Measurements from ENCODE around the gene RAB6A.
"Not testable (repeated sequence)": the region's sequence is repeated elsewhere in the genome, so short reads cannot be mapped to it uniquely, and the experiment has no call there.

The RAB6A gene

GRCh38 chr11:73760679-73761402, at the start of gene RAB6A:
TSS of gene RAB6A (minus strand) at chr11:73761074. CDS start at chr11:73760635, 439 bp downstream.
- peak; percentile 95 for DNase-seq

- DNase-seq = no peak
Observed at GRCh38 chr11:73810637-73811036, 49.8 kb upstream of the RAB6A start.

- no peak for DNase-seq
Observed at GRCh38 chr11:73808052-73808451, 47.2 kb upstream of the RAB6A start.

- no peak for DNase-seq
Observed at GRCh38 chr11:73804712-73805111, 43.8 kb upstream of the RAB6A start.

GRCh38 chr11:73801136-73801535, 40.3 kb upstream of the RAB6A start:
- no peak for DNase-seq

GRCh38 chr11:73800276-73800806, 39.5 kb upstream of the RAB6A start:
- DNase-seq = no peak

- no peak for DNase-seq
Observed at GRCh38 chr11:73797457-73797856, 36.6 kb upstream of the RAB6A start.

DNA sequence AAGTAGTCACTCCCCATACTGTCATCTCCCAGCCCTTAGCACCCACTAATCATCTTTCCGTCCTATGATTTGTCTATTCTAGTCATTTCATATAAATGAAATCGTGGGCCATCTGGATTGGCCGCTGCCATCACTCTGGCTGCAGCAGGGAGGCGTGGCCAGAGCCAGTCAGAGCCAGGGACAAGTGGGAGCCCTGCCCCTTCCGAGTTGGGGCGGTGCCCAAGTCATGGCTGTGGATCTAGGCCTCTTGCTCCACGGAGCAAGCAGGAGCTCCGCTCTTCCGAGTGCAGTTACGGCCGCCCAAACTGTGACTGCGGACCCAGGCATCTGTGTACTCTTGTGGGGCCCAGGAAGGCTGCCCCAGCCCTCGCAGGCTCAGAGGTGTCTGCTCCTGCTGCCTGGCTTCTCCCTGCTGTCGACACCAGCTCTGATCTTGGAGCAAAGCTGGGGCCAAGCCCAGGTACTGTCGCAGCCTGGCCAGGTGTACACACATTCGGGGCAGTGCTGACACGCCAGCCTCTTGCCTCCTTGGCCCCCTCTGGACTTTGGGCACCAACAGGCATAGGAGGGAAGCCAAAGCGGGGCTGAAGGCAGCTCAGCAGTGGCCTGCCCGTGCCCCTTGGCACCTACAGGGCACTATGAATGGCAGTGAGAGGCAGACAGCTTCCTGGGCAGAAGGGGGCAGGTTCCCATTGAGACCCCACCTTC, 35.2 kb upstream of the RAB6A start:
- DNase-seq = no peak

GRCh38 chr11:73792584-73792983, 31.7 kb upstream of the RAB6A start:
- no peak for DNase-seq

DNA sequence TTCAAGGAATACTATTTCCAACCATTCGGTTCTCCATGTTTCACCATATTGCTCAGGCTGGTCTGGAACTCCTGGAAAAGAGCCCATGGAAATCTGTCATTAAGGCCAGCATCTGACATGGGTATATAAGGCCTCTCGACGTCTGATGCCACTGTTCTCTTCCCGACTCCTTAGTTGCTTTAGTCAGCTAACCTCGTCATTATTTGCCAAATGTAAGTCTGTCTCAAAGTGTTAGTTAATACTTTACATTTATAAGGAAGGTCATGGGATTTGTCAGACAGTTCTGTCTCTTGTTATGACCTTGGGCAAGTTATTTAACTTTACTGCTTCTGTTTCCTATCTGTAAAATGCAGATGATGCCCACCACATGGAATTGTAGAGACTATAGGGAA, 28.4 kb upstream of the RAB6A start:
- no peak for DNase-seq

DNA sequence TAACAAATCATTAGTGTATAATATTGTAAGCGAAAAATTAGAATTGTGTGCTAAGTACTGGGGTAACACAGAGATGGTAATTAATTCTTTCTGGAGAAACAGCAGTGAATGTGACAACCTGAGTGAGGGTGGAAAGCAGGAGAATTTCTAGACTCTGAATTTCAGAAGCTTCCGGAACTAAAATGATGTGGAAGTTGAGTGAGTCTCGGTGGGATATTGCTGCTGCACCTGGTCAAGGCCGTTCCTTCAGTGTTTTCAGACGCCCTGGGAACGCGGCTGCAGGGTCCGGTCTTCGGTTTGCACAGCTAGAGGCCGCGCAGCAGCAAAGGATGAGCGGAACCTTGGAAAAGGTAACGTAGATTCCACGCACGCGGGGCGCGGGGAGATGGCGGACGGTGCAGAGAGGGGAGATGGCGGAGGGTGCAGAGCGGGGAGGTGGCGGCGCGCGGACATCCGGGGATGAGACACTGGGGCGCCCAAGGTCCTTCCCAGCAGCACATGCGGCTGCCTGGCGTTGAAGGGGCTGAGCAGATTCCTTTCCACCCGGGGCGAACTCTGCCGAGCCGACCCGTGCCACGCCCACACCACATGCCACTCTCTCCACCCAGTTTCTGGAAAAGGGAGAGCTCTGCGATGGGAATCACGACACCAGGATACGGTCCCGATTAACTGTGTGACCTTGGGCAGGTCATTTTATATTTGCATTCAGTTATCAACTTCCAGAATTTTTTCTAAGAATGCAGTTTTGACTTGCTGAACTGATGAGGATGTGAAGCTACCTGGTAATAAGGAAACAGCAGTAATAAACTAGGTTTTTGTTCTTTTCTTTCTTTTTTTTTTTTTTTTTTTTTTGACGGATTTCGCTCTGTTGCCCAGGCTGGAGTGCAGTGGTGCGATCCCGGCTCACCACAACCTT, 27.0 kb upstream of the RAB6A start, which contains the start of gene MRPL48:
MRPL48 (plus strand) TSS at position 232 of the 916 bp plus-strand sequence; CDS start at position 330, 98 bp downstream.
- peak; percentile 78 for DNase-seq

GRCh38 chr11:73787051-73787642, 26.3 kb upstream of the RAB6A start:
- no peak for DNase-seq

- DNase-seq = not testable (repeated sequence)
Observed at GRCh38 chr11:73785467-73785866, 24.6 kb upstream of the RAB6A start.

DNA sequence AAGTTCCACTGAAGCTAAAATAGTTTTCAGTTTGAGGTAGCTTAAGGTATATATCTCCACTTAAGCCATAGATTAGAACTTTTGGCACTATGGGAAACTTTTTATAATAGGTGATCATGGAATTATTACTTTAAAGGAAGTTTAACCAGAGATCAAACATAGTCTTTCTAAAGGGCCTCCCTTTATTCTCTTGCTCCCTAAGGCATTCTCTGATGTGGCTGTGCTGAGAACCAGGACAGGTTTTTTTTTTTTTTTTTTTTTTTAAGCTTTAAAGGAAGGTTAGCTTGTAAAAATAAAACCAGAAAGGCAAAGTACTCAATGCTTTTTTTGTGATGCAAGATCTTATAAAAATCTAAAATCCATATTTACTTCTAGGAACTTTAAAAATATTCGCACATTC, 23.9 kb upstream of the RAB6A start:
- no peak for DNase-seq

DNA sequence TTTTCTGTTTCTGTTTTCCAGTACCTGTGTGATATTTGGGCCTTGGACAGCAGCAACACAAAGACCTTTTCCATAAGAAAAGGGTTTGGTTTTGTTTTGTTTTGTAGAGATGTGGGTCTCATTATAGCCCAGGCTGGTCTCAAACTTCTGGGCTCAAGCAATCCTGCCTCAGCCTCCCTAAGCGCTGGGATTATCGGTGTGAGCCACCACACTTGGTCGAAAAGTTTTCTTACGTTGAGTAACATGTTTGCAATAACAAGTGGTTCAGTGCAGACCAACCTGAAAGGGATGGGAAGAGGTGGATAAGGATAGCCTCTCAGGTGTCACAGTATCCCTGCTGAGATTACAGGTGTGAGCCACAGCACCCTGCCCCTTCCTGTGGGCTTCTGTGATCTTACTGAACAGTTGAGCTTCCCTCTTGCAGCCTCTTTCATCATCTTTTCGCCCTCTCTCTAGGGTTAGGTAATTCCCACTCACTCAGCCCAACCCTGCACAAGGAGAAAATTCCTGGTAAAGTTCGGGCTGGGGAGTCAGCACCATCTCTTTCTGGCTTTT, 23.3 kb upstream of the RAB6A start:
- no peak for DNase-seq

DNA sequence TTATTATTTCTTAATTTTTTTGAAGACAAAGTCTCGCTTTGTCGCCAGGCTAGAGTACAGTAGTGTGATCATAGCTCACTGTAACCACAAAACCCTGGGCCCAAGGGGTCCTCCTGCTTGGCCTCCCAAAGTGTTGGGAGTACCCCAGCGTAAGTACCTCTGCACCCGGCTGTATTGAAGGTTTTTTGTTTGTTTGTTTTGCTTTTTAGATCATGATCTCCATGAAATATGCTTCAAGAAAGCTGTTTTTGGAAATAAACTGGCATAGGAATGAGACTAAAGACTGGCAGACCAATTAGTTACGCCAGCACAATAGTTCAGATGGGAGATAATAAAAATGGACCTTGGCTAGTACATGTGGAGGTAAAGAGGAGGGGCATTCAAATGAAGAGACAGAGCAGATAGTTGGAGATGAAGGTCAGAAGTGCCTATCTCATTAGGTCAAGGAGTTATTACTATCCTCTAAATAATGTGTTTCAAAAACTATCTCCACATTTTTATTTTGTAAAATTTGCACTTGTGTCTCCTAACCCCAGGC, 22.7 kb upstream of the RAB6A start:
- DNase-seq = no peak

DNA sequence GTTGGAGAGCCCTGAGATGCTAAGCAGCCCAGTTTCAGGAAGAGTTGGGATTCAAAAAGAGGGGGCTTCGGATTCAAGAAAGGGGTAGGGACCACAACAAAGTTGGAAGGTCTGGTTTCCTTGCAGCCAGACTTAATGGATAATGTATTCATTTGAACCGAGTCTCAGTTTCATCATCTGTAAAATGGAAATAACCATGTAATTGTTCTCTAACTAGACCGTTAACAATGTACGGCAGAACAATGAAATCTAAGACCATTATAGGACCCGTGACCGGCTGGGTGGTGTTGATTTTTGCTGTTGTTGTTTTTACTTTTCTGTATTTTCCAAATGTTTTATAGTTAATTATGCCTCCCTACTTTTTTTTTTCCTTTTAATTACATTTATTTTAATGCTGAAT, 20.4 kb upstream of the RAB6A start:
- DNase-seq = no peak

- DNase-seq = peak; percentile 96
Observed at GRCh38 chr11:73779084-73779902, 18.4 kb upstream of the RAB6A start.

DNA sequence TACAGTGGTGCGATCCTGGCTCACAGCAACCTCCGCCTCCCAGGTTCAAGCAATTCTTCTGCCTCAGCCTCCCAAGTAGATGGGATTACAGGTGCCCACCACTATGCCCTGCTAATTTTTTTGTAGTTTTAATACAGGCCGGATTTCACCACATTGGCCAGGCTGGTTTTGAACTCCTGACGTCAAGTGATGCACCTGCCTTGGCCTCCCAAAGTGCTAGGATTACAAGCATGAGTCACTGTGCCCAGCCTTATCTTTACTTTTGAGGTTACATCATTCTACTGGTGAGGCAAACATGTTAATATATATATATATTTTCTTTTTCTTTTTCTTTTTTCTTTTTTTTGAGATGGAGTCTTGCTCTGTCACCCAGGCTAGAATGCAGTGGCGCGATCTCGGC, 9.9 kb upstream of the RAB6A start:
- not testable (repeated sequence) for DNase-seq

DNA sequence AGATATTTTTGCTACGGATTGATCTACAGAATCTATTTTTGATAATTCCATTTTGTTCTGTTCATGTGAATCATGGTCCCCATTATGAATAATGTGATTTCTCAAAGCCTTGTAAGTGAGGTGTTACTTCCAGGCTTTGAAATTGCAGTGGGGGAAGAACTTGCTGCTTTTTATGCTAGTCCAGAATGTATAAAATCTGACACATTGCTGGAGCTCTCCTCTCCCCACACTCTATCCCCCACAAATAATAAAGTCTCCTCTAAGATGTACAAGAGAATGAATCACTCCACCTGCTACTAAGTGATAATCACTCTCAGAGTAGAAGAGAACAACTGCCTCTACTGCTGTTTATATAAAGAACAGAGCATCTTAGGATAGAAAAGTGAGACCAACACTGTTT, 5.9 kb upstream of the RAB6A start:
- DNase-seq = no peak

GRCh38 chr11:73762732-73763131, 1.9 kb upstream of the RAB6A start:
- DNase-seq = no peak

Data from NCI-H524 treated with DMSO at 0.1 percent for 48 hours (cell line).